Activated CD4-positive, alpha-beta T cell treated with anti-CD3 and anti-CD28 coated beads, Interleukin-2, amount 50 U/mL, for 24 hours (primary cell): ENCODE data around the gene LIMK2.
"Not testable (repeated sequence)": the region's sequence is repeated elsewhere in the genome, so short reads cannot be mapped to it uniquely, and the experiment has no call there.

Experiments
- DNase-seq, 2 donors: peaks; one replicate each; pipeline ENCODE4 v3.0.0-alpha.2; 2020; ENCODE audit warnings: low read depth in 1 of 2, low spot score in 1 of 2

LIMK2 gene

GRCh38 chr22:31288496-31289240 lies 76.6 kb downstream of the LIMK2 start:
- no peak for DNase-seq

- no peak for DNase-seq
Observed at GRCh38 chr22:31289344-31289743, 77.2 kb downstream of the LIMK2 start.

GRCh38 chr22:31290494-31291471 lies 78.7 kb downstream of the LIMK2 start:
- peak; percentile 77 to 90 for DNase-seq

- DNase-seq = no peak
Observed at GRCh38 chr22:31291481-31292235, 79.6 kb downstream of the LIMK2 start.

GRCh38 chr22:31292236-31292989 lies 80.3 kb downstream of the LIMK2 start, which contains the start of gene PIK3IP1:
PIK3IP1 (minus strand) TSS chr22:31292488; CDS start chr22:31292344, 144 bp downstream.
- DNase-seq = peak; percentile 63 to 78

- no peak for DNase-seq
Observed at GRCh38 chr22:31295360-31295759, 83.3 kb downstream of the LIMK2 start.

GRCh38 chr22:31295831-31296657 lies 83.9 kb downstream of the LIMK2 start:
- DNase-seq = no peak

- DNase-seq = no peak
Observed at GRCh38 chr22:31300896-31301295, 88.8 kb downstream of the LIMK2 start.

GRCh38 chr22:31302006-31302405 lies 89.9 kb downstream of the LIMK2 start:
- DNase-seq = no peak

GRCh38 chr22:31302537-31302936 lies 90.4 kb downstream of the LIMK2 start:
- no peak for DNase-seq

GRCh38 chr22:31305194-31305593 lies 93.1 kb downstream of the LIMK2 start:
- DNase-seq = no peak

- DNase-seq = no peak
Observed at GRCh38 chr22:31308181-31308580, 96.1 kb downstream of the LIMK2 start.

GRCh38 chr22:31313366-31314147 lies 101.5 kb downstream of the LIMK2 start:
- peak; percentile 48 to 53 for DNase-seq

GRCh38 chr22:31314220-31314619 lies 102.1 kb downstream of the LIMK2 start:
- DNase-seq = not testable (repeated sequence)

GRCh38 chr22:31321421-31321820 lies 109.3 kb downstream of the LIMK2 start:
- no peak for DNase-seq

- DNase-seq = no peak
Observed at GRCh38 chr22:31323578-31324550, 111.8 kb downstream of the LIMK2 start.

GRCh38 chr22:31326877-31327276 lies 114.8 kb downstream of the LIMK2 start:
- no peak for DNase-seq
